SU-DHL-6 (cell line): ENCODE measurements around the gene UNC13C.

ENCODE experiments used
- H2AFZ ChIP-seq: fragments of 200-600 bp; sonication (generic); 2 replicates; pipeline ENCODE4 v1.6.1; 2014; ENCODE audit warnings: low read depth, mild to moderate bottlenecking, moderate library complexity, mixed read lengths, antibody characterized with exemption, low read length; ENCODE audit not compliant: severe bottlenecking
- H3F3A ChIP-seq: fragments of 200-600 bp; shearing (Covaris generic); 2 replicates; pipeline ENCODE4 v1.6.0; 2016; ENCODE audit warnings: antibody characterized with exemption, mild to moderate bottlenecking; ENCODE audit not compliant: insufficient read depth
- H3K27ac ChIP-seq: fragments of 200-600 bp; sonication (generic); 2 replicates; pipeline ENCODE4 v1.5.1; 2016; ENCODE audit warnings: low read depth, mild to moderate bottlenecking, low read length, moderate library complexity, mixed read lengths
- H3K27me3 ChIP-seq: fragments of 200-600 bp; sonication (generic), shearing (Covaris generic); 2 replicates; pipeline ENCODE4 v1.6.0; 2014; ENCODE audit warnings: mild to moderate bottlenecking, low read length
- H3K36me3 ChIP-seq: fragments of 200-600 bp; sonication (generic); 2 replicates; pipeline ENCODE4 v1.6.1; 2014; ENCODE audit warnings: mild to moderate bottlenecking, low read length, mixed read lengths
- H3K4me2 ChIP-seq: fragments of 300-600, 200-600 bp; shearing (Covaris generic), sonication (generic); 2 replicates; pipeline ENCODE4 v1.6.0; 2014; ENCODE audit warnings: low read length, low read depth, mild to moderate bottlenecking; ENCODE audit not compliant: poor library complexity, severe bottlenecking
- H3K4me3 ChIP-seq: fragments of 200-600 bp; sonication (generic); 2 replicates; pipeline ENCODE4 v1.5.1; 2014; ENCODE audit warnings: antibody characterized with exemption, low read length, mild to moderate bottlenecking, mixed read lengths; ENCODE audit not compliant: insufficient read depth, poor library complexity, severe bottlenecking
- H3K79me2 ChIP-seq: fragments of 200-600 bp; sonication (generic); 2 replicates; pipeline ENCODE4 v1.6.1; 2014; ENCODE audit warnings: mild to moderate bottlenecking, low read length, moderate library complexity; ENCODE audit not compliant: insufficient read depth
- H3K9ac ChIP-seq: fragments of 200-600 bp; sonication (generic); 2 replicates; pipeline ENCODE4 v1.7.0; 2014; ENCODE audit warnings: mild to moderate bottlenecking, low read length
- H3K9me2 ChIP-seq: fragments of 200-600 bp; sonication (generic); replicated peaks from 2 replicates; pipeline ENCODE4 v1.6.1; 2014; ENCODE audit warnings: low read length; ENCODE audit not compliant: insufficient read depth
- H3K9me3 ChIP-seq: fragments of 200-600 bp; sonication (generic); 2 replicates; pipeline ENCODE4 v1.6.1; 2014; ENCODE audit warnings: low read length, mixed read lengths; ENCODE audit not compliant: insufficient read depth
- H4K20me1 ChIP-seq: fragments of 200-600 bp; sonication (generic); 2 replicates; pipeline ENCODE4 v1.6.1; 2014; ENCODE audit warnings: low read depth, mild to moderate bottlenecking, antibody characterized with exemption, low read length, moderate library complexity, mixed read lengths
- CTCF ChIP-seq: fragments of 200-600 bp; sonication (generic); IDR thresholded peaks from one replicate; pipeline ENCODE4 v1.5.1; 2017; ENCODE audit warnings: antibody characterized with exemption, mild to moderate bottlenecking, low read length, moderate library complexity; ENCODE audit not compliant: insufficient read depth, poor library complexity, severe bottlenecking
- EZH2phosphoT487 ChIP-seq: fragments of 200-600 bp; sonication (generic), shearing (Covaris generic); conservative IDR thresholded peaks from 2 replicates; pipeline ENCODE4 v1.6.1; 2018; ENCODE audit warnings: mild to moderate bottlenecking, antibody characterized with exemption, low read length, moderate library complexity, mixed read lengths

UNC13C gene

GRCh38 chr15:54083991-54084390, 105.8 kb downstream of the UNC13C start:
- Histone ChIP-seq H3K36me3 (no peaks in the 10 kb centered on the region), H3K9me2 (no peaks in the 10 kb centered on the region), H3F3A (no peaks in the 10 kb centered on the region), H3K9ac (no peak overlapping the region), H3K4me3 (no peak overlapping the region), H3K9me3 (no peaks in the 10 kb centered on the region), H3K4me2 (no peak overlapping the region), H3K27me3 (no peaks in the 10 kb centered on the region), H4K20me1 (no peaks in the 10 kb centered on the region), H3K27ac (no peak overlapping the region), H2AFZ (no peak overlapping the region), H3K79me2 (no peaks in the 10 kb centered on the region)
- TF ChIP-seq CTCF (no peak), EZH2phosphoT487 (no peak)

GRCh38 chr15:54088837-54089236, 110.6 kb downstream of the UNC13C start:
- no peak overlapping the region for H2AFZ ChIP-seq
- H3K9ac ChIP-seq, result no peak overlapping the region
- no peaks in the 10 kb centered on the region for H3K9me2 ChIP-seq
- no peak overlapping the region for H3K4me2 ChIP-seq
- no peaks in the 10 kb centered on the region for H3K79me2 ChIP-seq
- no peaks in the 10 kb centered on the region for H3F3A ChIP-seq
- no peaks in the 10 kb centered on the region for H3K9me3 ChIP-seq
- H3K36me3 ChIP-seq, result no peaks in the 10 kb centered on the region
- H3K27me3 ChIP-seq, result no peaks in the 10 kb centered on the region
- no peaks in the 10 kb centered on the region for H4K20me1 ChIP-seq
- H3K4me3 ChIP-seq, result no peak overlapping the region
- no peak overlapping the region for H3K27ac ChIP-seq
- TF ChIP-seq CTCF (no peak), EZH2phosphoT487 (no peak)

- Histone ChIP-seq H3K4me3 (no peak overlapping the region), H3K36me3 (no peaks in the 10 kb centered on the region), H3K9ac (no peak overlapping the region), H3K27me3 (no peaks in the 10 kb centered on the region), H4K20me1 (no peaks in the 10 kb centered on the region), H3K9me2 (no peaks in the 10 kb centered on the region), H2AFZ (no peak overlapping the region), H3K27ac (no peak overlapping the region), H3K79me2 (no peaks in the 10 kb centered on the region), H3K4me2 (no peak overlapping the region), H3K9me3 (no peaks in the 10 kb centered on the region), H3F3A (no peaks in the 10 kb centered on the region)
- TF ChIP-seq CTCF (no peak), EZH2phosphoT487 (no peak)
Measured at GRCh38 chr15:54089776-54090175, 111.5 kb downstream of the UNC13C start.
